GM06990 (cell line): ENCODE data around the gene TTLL13.
A peak's percentile ranks its signal among the peaks of the same experiment; 100 is the strongest.

ENCODE experiments used
- DNase-seq: peaks from one replicate; pipeline ENCODE4 v3.0.0-alpha.2; 2011; ENCODE audit not compliant: insufficient read length; ENCODE audit errors: extremely low read depth
- H3K27me3 ChIP-seq: replicated peaks from 2 replicates; pipeline ENCODE4 v1.6.0; 2011; ENCODE audit warnings: low read length; ENCODE audit not compliant: control insufficient read depth, insufficient read depth
- H3K36me3 ChIP-seq: 2 replicates; pipeline ENCODE4 v1.5.1; 2011; ENCODE audit warnings: low read length; ENCODE audit not compliant: control insufficient read depth, insufficient read depth
- H3K4me3 ChIP-seq: replicated peaks from 2 replicates; pipeline ENCODE4 v1.5.1; 2011; ENCODE audit warnings: low read depth, mild to moderate bottlenecking, control low read depth, low read length
- CTCF ChIP-seq: IDR thresholded peaks from 2 replicates; pipeline ENCODE4 v1.5.1; 2011; ENCODE audit warnings: low read length, control low read depth, mild to moderate bottlenecking, inconsistent platforms; ENCODE audit not compliant: insufficient read depth, poor library complexity, severe bottlenecking

TTLL13 gene

GRCh38 chr15:90249203-90249863 lies at the start of gene TTLL13:
TSS of gene TTLL13 (plus strand) at chr15:90249556. CDS start at chr15:90250631, 1,075 bp downstream.
- DNase-seq: peak; percentile 75
- Histone ChIP-seq H3K27me3 (peaks cover 2% of the 10 kb centered on the region; the same call in 1 of the 2 replicates), H3K4me3 (peak within 1 kb of the TSS; percentile 64), H3K36me3 (no peaks in the 10 kb centered on the region)
- TF ChIP-seq CTCF: no peak

- no peak for DNase-seq
- Histone ChIP-seq H3K4me3 (peak overlapping the region; percentile 80), H3K36me3 (peaks cover 6% of the 10 kb centered on the region), H3K27me3 (no peaks in the 10 kb centered on the region)
- no peak for TF ChIP-seq CTCF
Observed at GRCh38 chr15:90200534-90201129, 48.7 kb upstream of the TTLL13 start.

GRCh38 chr15:90201130-90201943 lies 48.0 kb upstream of the TTLL13 start, which contains the start of gene SEMA4B:
TSS of gene SEMA4B (plus strand) at chr15:90201330. CDS start at chr15:90201579, 249 bp downstream.
- Histone ChIP-seq H3K36me3 (peaks cover 6% of the 10 kb centered on the region), H3K4me3 (peak within 1 kb of the TSS; percentile 80), H3K27me3 (no peaks in the 10 kb centered on the region)
- DNase-seq: peak; percentile 78
- no peak for TF ChIP-seq CTCF

GRCh38 chr15:90201944-90202375 lies 47.4 kb upstream of the TTLL13 start:
- no peak for TF ChIP-seq CTCF
- Histone ChIP-seq H3K4me3 (peak overlapping the region; percentile 80), H3K36me3 (peaks cover 6% of the 10 kb centered on the region), H3K27me3 (no peaks in the 10 kb centered on the region)
- DNase-seq: no peak

- no peak for DNase-seq
- H3K36me3 ChIP-seq: peaks cover 6% of the 10 kb centered on the region
- no peak for TF ChIP-seq CTCF
- H3K27me3 ChIP-seq: no peaks in the 10 kb centered on the region
- no peak overlapping the region for H3K4me3 ChIP-seq
Observed at GRCh38 chr15:90202929-90203328, 46.4 kb upstream of the TTLL13 start.
